ENCODE measurements around the gene FMC1.
A peak's percentile ranks its signal among the peaks of the same experiment; 100 is the strongest.

The FMC1 gene

GRCh38 chr7:139358541-139359365 is 17.6 kb downstream of the FMC1 start:
- peaks cover 24% of the 10 kb centered on the region for H3K79me2 ChIP-seq (ENCODE audit: control insufficient read depth, insufficient read depth, low read length)
- DNase-seq: peak; percentile 45
- H3K27ac ChIP-seq (ENCODE audit: low read depth, low read length): peak overlapping the region; percentile 97
- peak overlapping the region; percentile 99 for H3K9ac ChIP-seq (ENCODE audit: low read length)
- peak overlapping the region; percentile 88 for H3K4ac ChIP-seq (ENCODE audit: low read depth, low read length)
- no peak overlapping the region for H4K8ac ChIP-seq (ENCODE audit: low read depth, low read length)
- peak overlapping the region; percentile 92 for H3K4me3 ChIP-seq (ENCODE audit: low read length)
- H3K18ac ChIP-seq (ENCODE audit: low read length): peak overlapping the region; percentile 85
- H4K5ac ChIP-seq (ENCODE audit: low read length): no peak overlapping the region
- H2BK5ac ChIP-seq (ENCODE audit: low read length): peak overlapping the region; percentile 96
- peak overlapping the region; percentile 99 for H3K56ac ChIP-seq (ENCODE audit: low read length)
- peak overlapping the region; percentile 72 for H3K4me2 ChIP-seq (ENCODE audit: low read length)
- no CpG with 5 or more reads among the region's 39 CpGs for WGBS (ENCODE audit: extremely low coverage, insufficient coverage, low lambda C conversion rate)
- H2AK5ac ChIP-seq (ENCODE audit: low read length): no peak overlapping the region
- H2BK120ac ChIP-seq (ENCODE audit: low read depth, low read length): no peak overlapping the region
- H3K4me1 ChIP-seq (ENCODE audit: control insufficient read depth, low read depth, low read length): peaks cover 6% of the 10 kb centered on the region
- peak overlapping the region; percentile 87 for H3K23ac ChIP-seq (ENCODE audit: low read length)
- no peaks in the 10 kb centered on the region for H3K36me3 ChIP-seq (ENCODE audit: control insufficient read depth, insufficient read depth, low read length)
- H3K27me3 ChIP-seq (ENCODE audit: insufficient read depth, low read length, poor library complexity): no peaks in the 10 kb centered on the region
- no peak overlapping the region for H2BK15ac ChIP-seq (replicated peaks; ENCODE audit: low read depth)
- H3K79me1 ChIP-seq (ENCODE audit: low read length): no peaks in the 10 kb centered on the region

DNA sequence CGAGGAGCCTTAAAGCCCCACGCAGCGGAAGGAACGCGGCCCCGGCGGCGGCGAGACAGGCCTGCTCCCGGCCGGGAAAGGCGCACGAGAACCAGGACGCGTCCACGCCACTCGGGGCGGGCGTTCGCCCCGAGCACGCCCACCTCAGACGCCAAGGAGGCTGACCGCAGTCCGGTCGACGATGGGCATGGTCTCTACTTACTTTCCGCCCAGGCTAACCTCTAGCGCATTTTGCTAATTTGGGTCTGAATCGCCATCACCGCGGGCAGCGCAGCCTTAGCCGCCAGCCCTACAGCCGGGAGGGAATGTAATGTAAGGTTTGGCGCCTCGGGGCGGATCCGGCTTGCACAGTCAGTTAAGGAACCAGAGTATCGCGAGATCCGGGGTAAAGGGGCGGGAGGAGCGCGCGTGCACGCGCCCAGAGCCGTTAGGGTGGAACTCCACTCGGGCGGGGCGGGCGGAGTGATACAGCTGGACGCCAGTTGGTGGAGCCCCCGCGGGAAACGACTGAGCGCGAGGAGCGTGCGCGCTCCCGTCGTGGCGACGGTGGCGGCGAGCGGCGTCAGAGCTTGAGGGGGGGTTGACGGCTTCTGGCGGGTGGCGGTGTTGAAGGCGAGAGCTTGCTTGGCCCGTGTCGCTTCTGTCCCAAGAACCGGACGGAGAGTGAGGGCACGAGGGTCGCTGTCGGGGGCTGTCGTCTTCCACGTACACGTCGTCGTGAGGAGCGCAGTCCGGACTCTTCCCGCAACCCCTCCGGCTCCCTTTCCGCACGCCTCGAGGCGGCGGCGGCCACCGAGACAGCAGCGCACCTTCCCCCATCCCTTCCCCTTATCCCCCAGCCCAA is 18.5 kb downstream of the FMC1 start, which contains the start of gene LUC7L2:
Gene LUC7L2 (plus strand): TSS at position 529 of the 844 bp plus-strand sequence. CDS start 368 bp downstream, outside the sequence.
- Histone ChIP-seq H2BK5ac (ENCODE audit: low read length) (peak within 1 kb of the TSS; percentile 96), H3K9ac (ENCODE audit: low read length) (peak within 1 kb of the TSS; percentile 99), H3K18ac (ENCODE audit: low read length) (peak within 1 kb of the TSS; percentile 85), H2BK120ac (ENCODE audit: low read depth, low read length) (no peak within 1 kb of the TSS), H3K4me3 (ENCODE audit: low read length) (peak within 1 kb of the TSS; percentile 94), H2BK15ac (replicated peaks; ENCODE audit: low read depth) (no peak within 1 kb of the TSS), H3K79me1 (ENCODE audit: low read length) (no peaks in the 10 kb centered on the region), H2AK5ac (ENCODE audit: low read length) (no peak within 1 kb of the TSS), H3K4me2 (ENCODE audit: low read length) (peak within 1 kb of the TSS; percentile 72), H3K79me2 (ENCODE audit: control insufficient read depth, insufficient read depth, low read length) (peaks cover 28% of the 10 kb centered on the region), H3K4ac (ENCODE audit: low read depth, low read length) (peak within 1 kb of the TSS; percentile 88), H3K27ac (ENCODE audit: low read depth, low read length) (peak within 1 kb of the TSS; percentile 97), H4K5ac (ENCODE audit: low read length) (no peak within 1 kb of the TSS), H4K8ac (ENCODE audit: low read depth, low read length) (no peak within 1 kb of the TSS), H3K4me1 (ENCODE audit: control insufficient read depth, low read depth, low read length) (peaks cover 6% of the 10 kb centered on the region), H3K27me3 (ENCODE audit: insufficient read depth, low read length, poor library complexity) (no peaks in the 10 kb centered on the region), H3K56ac (ENCODE audit: low read length) (peak within 1 kb of the TSS; percentile 99), H3K23ac (ENCODE audit: low read length) (peak within 1 kb of the TSS; percentile 87), H3K36me3 (ENCODE audit: control insufficient read depth, insufficient read depth, low read length) (no peaks in the 10 kb centered on the region)
- peak; percentile 99 for DNase-seq
- WGBS (ENCODE audit: extremely low coverage, insufficient coverage, low lambda C conversion rate): no CpG with 5 or more reads among the region's 98 CpGs

DNA sequence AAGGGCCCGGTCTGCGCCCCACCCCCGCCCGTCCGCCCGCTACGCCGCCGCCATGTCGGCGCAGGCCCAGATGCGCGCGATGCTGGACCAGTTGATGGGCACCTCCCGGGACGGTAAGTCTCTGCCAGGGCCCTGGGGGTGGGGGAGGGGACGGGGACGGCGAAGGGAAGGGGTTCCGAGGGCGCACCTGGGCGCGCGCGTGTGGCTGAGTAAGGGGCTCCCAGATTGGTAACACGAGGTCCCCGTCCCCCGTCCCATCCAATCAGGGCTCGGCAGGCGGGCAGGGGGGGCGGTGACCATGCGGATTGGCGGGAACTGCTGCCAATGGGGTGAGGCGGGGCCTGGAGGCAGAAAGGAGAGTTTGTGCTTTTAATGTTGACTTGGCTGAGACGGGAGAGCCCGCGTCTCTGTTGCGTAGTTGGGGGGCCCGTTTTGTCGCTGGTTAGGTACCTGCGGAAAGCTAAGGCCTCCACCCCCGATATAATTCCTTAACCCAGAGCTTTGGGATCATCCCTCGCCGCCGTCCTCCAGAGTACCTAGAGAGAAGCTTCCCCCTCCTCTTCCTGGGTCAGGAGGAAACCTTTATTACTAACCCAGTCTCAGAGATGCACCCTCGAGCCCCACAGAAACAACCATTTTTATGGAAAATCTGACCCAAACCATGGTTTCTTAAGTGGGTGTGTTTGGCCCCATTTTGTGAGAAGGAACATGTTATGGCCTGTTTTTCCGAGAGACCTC is 19.2 kb downstream of the FMC1 start:
- peak overlapping the region; percentile 88 for H3K4ac ChIP-seq (ENCODE audit: low read depth, low read length)
- WGBS (ENCODE audit: extremely low coverage, insufficient coverage, low lambda C conversion rate): no CpG with 5 or more reads among the region's 47 CpGs

DNA sequence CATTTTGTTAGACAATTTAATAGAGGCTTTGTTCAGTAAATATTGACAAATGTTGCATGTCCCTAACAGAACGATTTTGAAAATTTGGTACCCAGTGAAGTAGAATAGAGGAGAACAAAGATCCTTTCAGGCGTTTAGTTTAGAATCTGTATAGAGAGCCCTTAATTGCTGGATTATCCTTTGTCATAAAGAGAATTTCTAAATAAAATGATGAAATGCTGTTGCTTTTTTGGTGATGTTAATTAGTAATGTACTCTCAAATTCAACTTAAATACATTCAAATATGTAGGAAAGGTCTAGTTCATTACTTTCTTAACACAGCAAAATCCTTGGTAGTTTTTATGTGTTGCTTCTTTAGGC is 19.8 kb downstream of the FMC1 start:
- Histone ChIP-seq H3K27ac (ENCODE audit: low read depth, low read length) (peak overlapping the region; percentile 88), H3K56ac (ENCODE audit: low read length) (peak overlapping the region; percentile 85), H3K4me3 (ENCODE audit: low read length) (peak overlapping the region; percentile 75), H3K4me2 (ENCODE audit: low read length) (peak overlapping the region; percentile 49), H3K23ac (ENCODE audit: low read length) (no peak overlapping the region), H4K8ac (ENCODE audit: low read depth, low read length) (no peak overlapping the region), H2AK5ac (ENCODE audit: low read length) (no peak overlapping the region), H3K36me3 (ENCODE audit: control insufficient read depth, insufficient read depth, low read length) (no peaks in the 10 kb centered on the region), H3K79me2 (ENCODE audit: control insufficient read depth, insufficient read depth, low read length) (peaks cover 35% of the 10 kb centered on the region), H3K4ac (ENCODE audit: low read depth, low read length) (no peak overlapping the region), H2BK120ac (ENCODE audit: low read depth, low read length) (no peak overlapping the region), H2BK15ac (replicated peaks; ENCODE audit: low read depth) (no peak overlapping the region), H3K27me3 (ENCODE audit: insufficient read depth, low read length, poor library complexity) (no peaks in the 10 kb centered on the region), H2BK5ac (ENCODE audit: low read length) (no peak overlapping the region), H3K9ac (ENCODE audit: low read length) (peak overlapping the region; percentile 82), H4K5ac (ENCODE audit: low read length) (no peak overlapping the region), H3K79me1 (ENCODE audit: low read length) (peaks cover 3% of the 10 kb centered on the region), H3K18ac (ENCODE audit: low read length) (peak overlapping the region; percentile 69), H3K4me1 (ENCODE audit: control insufficient read depth, low read depth, low read length) (peaks cover 6% of the 10 kb centered on the region)
- no CpG with 5 or more reads among the region's 2 CpGs for WGBS (ENCODE audit: extremely low coverage, insufficient coverage, low lambda C conversion rate)
- no peak for DNase-seq

More for the DNA sequence above, 19.2 kb downstream of the FMC1 start:
- H2BK120ac ChIP-seq (ENCODE audit: low read depth, low read length): no peak overlapping the region
- H3K18ac ChIP-seq (ENCODE audit: low read length): peak overlapping the region; percentile 69
- no peak overlapping the region for H2AK5ac ChIP-seq (ENCODE audit: low read length)
- H3K27ac ChIP-seq (ENCODE audit: low read depth, low read length): peak overlapping the region; percentile 88
- peak overlapping the region; percentile 98 for H3K9ac ChIP-seq (ENCODE audit: low read length)
- peak overlapping the region; percentile 49 for H3K4me2 ChIP-seq (ENCODE audit: low read length)
- peak overlapping the region; percentile 99 for H3K56ac ChIP-seq (ENCODE audit: low read length)
- H2BK15ac ChIP-seq (replicated peaks; ENCODE audit: low read depth): no peak overlapping the region
- H3K27me3 ChIP-seq (ENCODE audit: insufficient read depth, low read length, poor library complexity): no peaks in the 10 kb centered on the region
- peak overlapping the region; percentile 14 for H2BK5ac ChIP-seq (ENCODE audit: low read length)
- peaks cover 1% of the 10 kb centered on the region for H3K79me1 ChIP-seq (ENCODE audit: low read length)
- H3K36me3 ChIP-seq (ENCODE audit: control insufficient read depth, insufficient read depth, low read length): no peaks in the 10 kb centered on the region
- peak; percentile 99 for DNase-seq
- no peak overlapping the region for H3K23ac ChIP-seq (ENCODE audit: low read length)
- no peak overlapping the region for H4K5ac ChIP-seq (ENCODE audit: low read length)
- H3K79me2 ChIP-seq (ENCODE audit: control insufficient read depth, insufficient read depth, low read length): peaks cover 30% of the 10 kb centered on the region
- peak overlapping the region; percentile 94 for H3K4me3 ChIP-seq (ENCODE audit: low read length)
- H4K8ac ChIP-seq (ENCODE audit: low read depth, low read length): no peak overlapping the region
- peaks cover 6% of the 10 kb centered on the region for H3K4me1 ChIP-seq (ENCODE audit: control insufficient read depth, low read depth, low read length)

DNA sequence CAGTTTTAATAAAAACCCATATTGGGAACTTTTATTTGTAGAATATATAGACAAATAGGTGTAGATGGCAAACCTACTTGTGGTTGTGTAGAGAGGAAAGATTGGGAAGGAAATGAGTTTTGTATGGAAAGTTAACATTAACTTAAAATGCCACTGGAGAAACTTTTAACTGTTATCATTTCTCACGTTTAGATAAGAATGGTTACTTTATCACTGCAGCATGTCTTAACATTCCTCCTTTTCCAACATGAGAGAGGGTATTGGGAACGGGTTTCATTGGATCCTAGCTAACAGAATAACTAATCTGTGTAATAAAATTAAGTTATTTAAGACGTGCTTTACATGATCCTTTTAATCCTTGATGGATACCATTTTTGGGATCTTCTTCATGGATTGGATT is 20.4 kb downstream of the FMC1 start:
- Histone ChIP-seq H3K27me3 (ENCODE audit: insufficient read depth, low read length, poor library complexity) (no peaks in the 10 kb centered on the region), H3K79me2 (ENCODE audit: control insufficient read depth, insufficient read depth, low read length) (peaks cover 40% of the 10 kb centered on the region), H2AK5ac (ENCODE audit: low read length) (no peak overlapping the region), H3K18ac (ENCODE audit: low read length) (no peak overlapping the region), H3K4me3 (ENCODE audit: low read length) (no peak overlapping the region), H4K8ac (ENCODE audit: low read depth, low read length) (no peak overlapping the region), H3K56ac (ENCODE audit: low read length) (no peak overlapping the region), H3K4ac (ENCODE audit: low read depth, low read length) (no peak overlapping the region), H3K4me1 (ENCODE audit: control insufficient read depth, low read depth, low read length) (peaks cover 6% of the 10 kb centered on the region), H2BK15ac (replicated peaks; ENCODE audit: low read depth) (no peak overlapping the region), H3K27ac (ENCODE audit: low read depth, low read length) (no peak overlapping the region), H2BK5ac (ENCODE audit: low read length) (no peak overlapping the region), H3K4me2 (ENCODE audit: low read length) (no peak overlapping the region), H3K79me1 (ENCODE audit: low read length) (peaks cover 3% of the 10 kb centered on the region), H4K5ac (ENCODE audit: low read length) (no peak overlapping the region), H3K9ac (ENCODE audit: low read length) (no peak overlapping the region), H3K23ac (ENCODE audit: low read length) (no peak overlapping the region), H3K36me3 (ENCODE audit: control insufficient read depth, insufficient read depth, low read length) (no peaks in the 10 kb centered on the region), H2BK120ac (ENCODE audit: low read depth, low read length) (no peak overlapping the region)
- no CpG with 5 or more reads among the region's 3 CpGs for WGBS (ENCODE audit: extremely low coverage, insufficient coverage, low lambda C conversion rate)
- peak; percentile 57 for DNase-seq

Data from mesendoderm (in vitro differentiated cells).